Liver (tissue), 3 donors: ENCODE measurements around the gene ENOX2.

Experiments
- ATF3 ChIP-seq: IDR thresholded peaks from 2 replicates; pipeline ENCODE4 v1.6.1; 2016; ENCODE audit warnings: antibody characterized with exemption
- CTCF ChIP-seq: fragments of 150-350 bp; IDR thresholded peaks from 2 replicates; pipeline ENCODE4 v1.5.1; 2017; ENCODE audit warnings: improper control_type of control experiment, low read depth, low read length; ENCODE audit not compliant: missing input control
- FOXA1 ChIP-seq: IDR thresholded peaks from 2 replicates; pipeline ENCODE4 v1.6.1; 2016; ENCODE audit warnings: antibody characterized with exemption
- GABPA ChIP-seq, 2 donors: IDR thresholded peaks in 1 of 2; conservative IDR thresholded peaks in 1 of 2; 2 replicates each; pipeline ENCODE4 v1.6.1; 2016; ENCODE audit warnings: antibody characterized with exemption in 2 of 2, mild to moderate bottlenecking in 1 of 2, moderate library complexity in 1 of 2
- JUND ChIP-seq, 2 donors: IDR thresholded peaks; 2 replicates each; pipeline ENCODE4 v1.6.1; 2016; ENCODE audit warnings: antibody characterized with exemption in 2 of 2
- MAX ChIP-seq: IDR thresholded peaks from 2 replicates; pipeline ENCODE4 v1.6.1; 2016; ENCODE audit warnings: antibody characterized with exemption
- NR2F2 ChIP-seq: IDR thresholded peaks from 2 replicates; pipeline ENCODE4 v1.6.1; 2016; ENCODE audit warnings: antibody characterized with exemption
- RAD21 ChIP-seq, 2 donors: IDR thresholded peaks; 2 replicates each; pipeline ENCODE4 v1.6.1; 2016; ENCODE audit warnings: antibody characterized with exemption in 2 of 2, mild to moderate bottlenecking in 2 of 2
- REST ChIP-seq: IDR thresholded peaks from 2 replicates; pipeline ENCODE4 v1.6.1; 2016; ENCODE audit warnings: antibody characterized with exemption, mild to moderate bottlenecking
- SP1 ChIP-seq: IDR thresholded peaks from 2 replicates; pipeline ENCODE4 v1.6.1; 2018; ENCODE audit warnings: antibody characterized with exemption, mild to moderate bottlenecking
- TAF1 ChIP-seq: conservative IDR thresholded peaks from 2 replicates; pipeline ENCODE4 v1.6.1; 2016; ENCODE audit warnings: antibody characterized with exemption, mild to moderate bottlenecking
- YY1 ChIP-seq: IDR thresholded peaks from 2 replicates; pipeline ENCODE4 v1.6.1; 2016; ENCODE audit warnings: antibody characterized with exemption, mild to moderate bottlenecking
- ZBTB33 ChIP-seq: IDR thresholded peaks from 2 replicates; pipeline ENCODE4 v1.6.1; 2016; ENCODE audit warnings: antibody characterized with exemption
- donor health status: healthy.
- donor health status: healthy.

- no peak for TF ChIP-seq CTCF
- TF ChIP-seq ATF3, result no peak
- no peak for TF ChIP-seq ZBTB33
- no peak for TF ChIP-seq JUND (IDR thresholded peaks at IDR 0.05)
- TF ChIP-seq MAX, result no peak
- no peak for TF ChIP-seq REST
- TF ChIP-seq YY1, result no peak
- no peak for TF ChIP-seq SP1
- TF ChIP-seq TAF1, result no peak
- TF ChIP-seq NR2F2, result no peak
- TF ChIP-seq GABPA (IDR thresholded peaks at IDR 0.05 in 1 of 2, conservative IDR thresholded peaks at IDR 0.05 in 1 of 2), result no peak
- TF ChIP-seq RAD21 (IDR thresholded peaks at IDR 0.05), result no peak
- TF ChIP-seq FOXA1, result no peak
These were observed 124.2 kb downstream of the ENOX2 start for GRCh38 chrX:130778773-130779172.
